GM12864 (cell line): ENCODE data around the gene SCAMP4.
A peak's percentile ranks its signal among the peaks of the same experiment; 100 is the strongest.
"Not testable (repeated sequence)": the region's sequence is repeated elsewhere in the genome, so short reads cannot be mapped to it uniquely, and the experiment has no call there.

Source experiments
- DNase-seq: peaks from one replicate; pipeline ENCODE4 v3.0.0-alpha.2; 2011; ENCODE audit warnings: low read depth
- H3K4me3 ChIP-seq: 2 replicates; pipeline ENCODE4 v1.5.1; 2011; ENCODE audit warnings: mild to moderate bottlenecking, low read depth, low read length, control low read depth
- TF ChIP-seq, protein P1 (sequence below): IDR thresholded peaks from 2 replicates; pipeline ENCODE4 v1.5.1; 2011; ENCODE audit warnings: low read depth, mild to moderate bottlenecking, moderate library complexity, low read length, control low read depth, inconsistent platforms; ENCODE audit errors: missing control alignments

Gene SCAMP4

DNA sequence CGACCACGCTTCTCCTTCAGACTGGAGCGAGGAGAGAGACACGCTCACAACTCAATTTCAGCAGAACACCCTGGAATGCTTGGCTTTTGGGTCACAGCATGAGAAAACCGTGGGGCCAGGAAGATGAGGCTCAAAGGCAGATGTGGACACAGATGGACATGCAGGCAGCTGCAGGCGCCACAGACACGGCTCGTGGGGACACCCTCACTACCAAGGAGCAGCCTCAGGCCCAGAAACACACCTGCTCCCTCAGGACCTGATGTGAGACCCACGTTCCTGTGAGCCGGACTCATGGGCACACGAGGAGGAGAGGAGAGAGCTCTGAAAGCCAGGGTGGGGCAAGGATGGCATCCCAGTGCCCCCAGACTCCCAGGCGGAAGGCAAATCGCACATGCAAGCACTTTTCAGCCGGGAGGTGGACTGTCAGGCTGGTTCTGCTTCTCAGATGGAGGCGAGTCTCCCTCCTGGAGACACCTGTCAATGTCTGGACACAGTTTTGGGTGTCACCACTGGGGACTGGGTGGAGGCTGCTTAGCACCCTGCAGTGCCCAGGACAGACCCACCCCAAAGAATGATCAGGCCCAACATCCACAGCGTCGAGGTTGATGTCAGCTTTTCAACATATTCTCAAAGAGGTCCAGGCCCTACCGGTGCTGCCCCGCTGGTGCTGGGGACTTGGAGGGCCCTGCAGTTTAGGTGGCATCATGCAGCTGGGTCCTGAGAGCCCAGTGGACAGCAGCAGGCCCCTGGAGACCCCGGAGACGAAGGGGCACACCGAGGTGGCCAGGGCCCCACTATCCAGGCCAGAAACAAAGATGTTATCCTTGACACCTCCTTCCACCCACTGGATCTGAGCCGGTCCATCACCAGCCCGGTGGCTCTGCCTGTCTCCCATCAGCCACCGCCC is 22.2 kb upstream of the SCAMP4 start:
- TF ChIP-seq, protein P1, sequence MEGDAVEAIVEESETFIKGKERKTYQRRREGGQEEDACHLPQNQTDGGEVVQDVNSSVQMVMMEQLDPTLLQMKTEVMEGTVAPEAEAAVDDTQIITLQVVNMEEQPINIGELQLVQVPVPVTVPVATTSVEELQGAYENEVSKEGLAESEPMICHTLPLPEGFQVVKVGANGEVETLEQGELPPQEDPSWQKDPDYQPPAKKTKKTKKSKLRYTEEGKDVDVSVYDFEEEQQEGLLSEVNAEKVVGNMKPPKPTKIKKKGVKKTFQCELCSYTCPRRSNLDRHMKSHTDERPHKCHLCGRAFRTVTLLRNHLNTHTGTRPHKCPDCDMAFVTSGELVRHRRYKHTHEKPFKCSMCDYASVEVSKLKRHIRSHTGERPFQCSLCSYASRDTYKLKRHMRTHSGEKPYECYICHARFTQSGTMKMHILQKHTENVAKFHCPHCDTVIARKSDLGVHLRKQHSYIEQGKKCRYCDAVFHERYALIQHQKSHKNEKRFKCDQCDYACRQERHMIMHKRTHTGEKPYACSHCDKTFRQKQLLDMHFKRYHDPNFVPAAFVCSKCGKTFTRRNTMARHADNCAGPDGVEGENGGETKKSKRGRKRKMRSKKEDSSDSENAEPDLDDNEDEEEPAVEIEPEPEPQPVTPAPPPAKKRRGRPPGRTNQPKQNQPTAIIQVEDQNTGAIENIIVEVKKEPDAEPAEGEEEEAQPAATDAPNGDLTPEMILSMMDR = no peak
- no peak for DNase-seq
- H3K4me3 ChIP-seq = no peak overlapping the region

DNA sequence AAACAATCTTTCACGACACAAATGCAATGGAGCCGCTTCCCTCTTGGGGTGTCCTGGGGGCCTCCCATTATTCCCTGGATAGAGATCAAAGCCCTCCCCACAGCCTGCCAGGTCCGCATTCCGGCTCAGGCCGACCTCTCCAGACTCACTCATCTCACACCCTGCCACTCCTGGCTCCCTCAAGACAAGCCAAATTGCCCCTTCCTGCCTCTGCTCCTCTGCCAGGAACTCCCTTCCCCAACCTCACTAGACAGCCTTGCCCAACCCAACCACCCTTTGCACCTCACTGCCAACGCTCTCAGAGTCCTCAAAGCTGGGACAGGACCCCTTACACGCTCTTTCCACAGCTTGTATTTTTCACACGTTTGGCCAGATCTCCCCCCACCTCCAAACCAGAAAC is 21.4 kb upstream of the SCAMP4 start:
- peak overlapping the region; percentile 97 for H3K4me3 ChIP-seq
- TF ChIP-seq, protein P1 = no peak

GRCh38 chr19:1884291-1884718 is 20.9 kb upstream of the SCAMP4 start:
- TF ChIP-seq, protein P1 = no peak
- DNase-seq = no peak
- H3K4me3 ChIP-seq = peak overlapping the region; percentile 97

More for the DNA sequence above, 21.4 kb upstream of the SCAMP4 start:
- DNase-seq = no peak

DNA sequence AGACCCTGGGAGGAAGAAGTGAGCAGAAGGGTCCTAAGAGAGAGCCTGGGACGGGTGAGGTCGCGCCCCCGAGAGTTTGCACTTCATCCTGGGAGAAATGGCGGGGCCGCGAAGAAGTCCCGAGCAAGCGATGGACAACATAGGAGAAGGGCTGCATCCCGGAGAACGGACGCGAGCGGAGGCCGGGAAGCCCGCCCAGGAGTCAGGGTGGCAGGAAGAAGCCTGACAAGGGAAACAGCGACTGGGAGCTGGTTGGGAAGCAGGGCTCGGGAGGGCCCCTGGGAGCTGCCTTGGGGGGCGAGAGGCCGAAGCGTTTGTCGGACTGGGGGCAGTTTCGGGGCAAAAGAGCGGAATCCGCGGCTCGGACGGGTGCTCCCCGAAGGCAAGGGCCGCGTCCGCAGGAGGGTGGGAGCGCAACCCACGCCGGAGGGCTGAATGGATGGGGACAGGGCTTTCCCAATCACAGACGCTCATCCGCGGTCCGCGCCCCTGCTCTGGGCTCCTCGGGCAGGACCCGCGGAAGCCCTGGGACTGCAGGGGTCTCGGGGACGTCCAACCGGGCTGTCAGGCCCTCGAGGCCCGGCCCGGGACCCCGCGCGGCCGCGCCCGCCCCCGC is 20.4 kb upstream of the SCAMP4 start:
- no peak for DNase-seq
- H3K4me3 ChIP-seq = peak overlapping the region; percentile 97
- TF ChIP-seq, protein P1 = no peak

DNA sequence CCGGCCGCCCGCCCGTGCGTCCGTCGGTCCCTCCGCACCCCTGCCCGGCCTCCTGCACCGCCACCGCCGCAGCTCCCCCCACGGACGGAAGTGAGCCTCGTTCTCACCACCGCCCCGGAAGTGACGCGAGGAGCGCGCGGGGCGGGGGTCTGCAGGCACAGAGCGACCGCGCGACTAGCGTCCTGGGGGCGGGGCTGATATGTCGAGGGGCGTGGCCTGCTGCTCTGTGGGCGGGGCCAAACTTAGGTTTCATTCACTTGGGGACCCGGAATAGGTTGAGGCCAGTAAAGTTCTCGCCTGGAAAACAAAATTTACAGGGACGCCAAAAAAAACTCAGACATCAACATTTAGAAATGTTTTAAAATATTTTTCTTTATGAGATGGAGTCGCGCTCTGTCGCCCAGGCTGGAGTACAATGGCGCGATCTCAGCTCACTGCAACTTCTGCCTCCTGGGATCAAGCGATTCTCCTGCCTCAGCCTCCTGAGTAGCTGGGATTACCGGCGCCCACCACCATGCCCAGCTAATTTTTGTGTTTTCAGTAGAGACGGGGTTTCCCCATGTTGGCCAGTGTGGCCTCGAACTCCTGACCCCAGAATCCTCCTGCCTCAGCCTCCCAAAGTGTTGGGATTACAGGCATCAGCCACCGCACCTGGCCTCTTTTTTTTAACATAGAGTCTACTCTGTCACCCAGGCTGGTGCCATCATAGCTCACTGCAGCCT is 19.6 kb upstream of the SCAMP4 start, which contains the start of gene ABHD17A:
TSS of gene ABHD17A (minus strand) at position 99 of the 722 bp plus-strand sequence. CDS start 3,930 bp downstream, outside the sequence.
- peak; percentile 69 for DNase-seq
- H3K4me3 ChIP-seq = peak within 1 kb of the TSS; percentile 97

- not testable (repeated sequence) for DNase-seq, H3K4me3 ChIP-seq
Observed at GRCh38 chr19:1886360-1886759, 18.8 kb upstream of the SCAMP4 start.

DNA sequence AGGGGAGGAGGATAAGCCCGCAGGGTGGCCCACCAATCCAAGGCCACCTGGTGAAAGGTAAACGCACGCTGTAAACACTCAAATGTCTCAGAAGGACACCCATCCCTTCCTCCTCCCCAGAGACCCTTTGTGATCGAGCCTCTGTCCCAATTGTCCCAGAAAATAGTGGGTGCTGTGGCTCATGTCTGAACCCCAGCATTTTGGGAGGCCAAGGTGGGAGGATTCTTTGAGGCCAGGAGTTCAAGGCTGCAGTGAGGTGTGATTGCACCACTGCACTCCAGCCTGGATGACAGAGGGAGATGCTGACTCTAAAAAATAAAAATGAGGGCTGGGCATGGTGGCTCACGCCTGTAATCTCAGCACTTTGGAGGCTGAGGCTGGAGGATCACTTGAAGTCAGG is 16.8 kb upstream of the SCAMP4 start:
- no peak overlapping the region for H3K4me3 ChIP-seq
- TF ChIP-seq, protein P1 = no peak
- no peak for DNase-seq
